Mammary epithelial cell (primary cell): ENCODE data around the gene EIF5B.

ENCODE experiments used
- EZH2 ChIP-seq: IDR thresholded peaks from 2 replicates; pipeline ENCODE4 v1.6.1; 2012; ENCODE audit warnings: low read length, inconsistent platforms, borderline replicate concordance
- TF ChIP-seq, protein P1 (sequence below), 2 donors: IDR thresholded peaks in 1 of 2; conservative IDR thresholded peaks in 1 of 2; 2 replicates each; pipeline ENCODE4 v1.5.1; 2011 to 2012; ENCODE audit warnings: inconsistent platforms in 2 of 2, low read length in 2 of 2, mild to moderate bottlenecking in 2 of 2, control low read depth in 1 of 2, low read depth in 1 of 2; ENCODE audit not compliant: insufficient read depth in 1 of 2; ENCODE audit errors: extremely low read depth in 1 of 2

DNA sequence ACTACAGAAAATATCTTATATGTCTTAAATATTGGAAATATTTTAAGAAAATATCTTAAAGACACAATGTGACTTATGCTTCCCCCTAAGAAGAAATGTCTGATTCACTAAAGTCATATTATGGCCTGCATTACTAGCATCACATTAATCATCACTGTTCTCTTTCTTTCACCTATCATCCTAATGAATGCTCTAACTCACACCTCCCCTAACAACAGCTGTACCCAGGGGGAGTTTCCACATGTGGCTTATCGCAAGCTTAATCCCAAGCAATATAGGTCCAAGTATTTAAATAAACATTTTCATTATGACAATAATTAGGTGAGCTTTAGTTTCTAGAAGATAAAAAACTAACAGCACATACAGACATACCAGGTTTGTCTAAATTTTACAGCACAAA, 113.0 kb downstream of the EIF5B start:
- TF ChIP-seq, protein P1, sequence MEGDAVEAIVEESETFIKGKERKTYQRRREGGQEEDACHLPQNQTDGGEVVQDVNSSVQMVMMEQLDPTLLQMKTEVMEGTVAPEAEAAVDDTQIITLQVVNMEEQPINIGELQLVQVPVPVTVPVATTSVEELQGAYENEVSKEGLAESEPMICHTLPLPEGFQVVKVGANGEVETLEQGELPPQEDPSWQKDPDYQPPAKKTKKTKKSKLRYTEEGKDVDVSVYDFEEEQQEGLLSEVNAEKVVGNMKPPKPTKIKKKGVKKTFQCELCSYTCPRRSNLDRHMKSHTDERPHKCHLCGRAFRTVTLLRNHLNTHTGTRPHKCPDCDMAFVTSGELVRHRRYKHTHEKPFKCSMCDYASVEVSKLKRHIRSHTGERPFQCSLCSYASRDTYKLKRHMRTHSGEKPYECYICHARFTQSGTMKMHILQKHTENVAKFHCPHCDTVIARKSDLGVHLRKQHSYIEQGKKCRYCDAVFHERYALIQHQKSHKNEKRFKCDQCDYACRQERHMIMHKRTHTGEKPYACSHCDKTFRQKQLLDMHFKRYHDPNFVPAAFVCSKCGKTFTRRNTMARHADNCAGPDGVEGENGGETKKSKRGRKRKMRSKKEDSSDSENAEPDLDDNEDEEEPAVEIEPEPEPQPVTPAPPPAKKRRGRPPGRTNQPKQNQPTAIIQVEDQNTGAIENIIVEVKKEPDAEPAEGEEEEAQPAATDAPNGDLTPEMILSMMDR (conservative IDR thresholded peaks at IDR 0.05 in 1 of 2, IDR thresholded peaks at IDR 0.05 in 1 of 2; ENCODE audit: extremely low read depth in 1 of 2, insufficient read depth in 1 of 2, low read depth in 1 of 2, low read length in 2 of 2): no peak
- TF ChIP-seq EZH2: no peak
